Measurements from ENCODE around the gene BUD23. TPM values are rescaled to one million over a fixed set of nuclear protein-coding genes. Genes with fewer than 3 reads are reported as not detected.
A peak's percentile ranks its signal among the peaks of the same experiment; 100 is the strongest.
"Not testable (repeated sequence)": the region's sequence is repeated elsewhere in the genome, so short reads cannot be mapped to it uniquely, and the experiment has no call there.

Gene BUD23
- polyA plus RNA-seq, 2 donors: 39.9 to 43.5 TPM

GRCh38 chr7:73722182-73722581, 38.8 kb downstream of the BUD23 start:
- H3K4me3 ChIP-seq (ENCODE audit: low read depth in 1 of 2, low read length in 2 of 2); H3K9me3 ChIP-seq (ENCODE audit: control insufficient read depth in 2 of 2, insufficient read depth in 1 of 2, low read depth in 1 of 2, low read length in 1 of 2); H3K27me3 ChIP-seq (ENCODE audit: control insufficient read depth in 1 of 2, insufficient read depth in 2 of 2, low read length in 2 of 2); H3K36me3 ChIP-seq (ENCODE audit: control insufficient read depth in 2 of 2, insufficient read depth in 2 of 2, low read length in 1 of 2); H3K27ac ChIP-seq (ENCODE audit: low read depth in 2 of 2, low read length in 1 of 2): not testable (repeated sequence)
- WGBS, 2 donors: 64 to 73% methylated on average over 4 of the region's 4 CpGs
- peaks cover 4 to 11% of the 10 kb centered on the region in 2 donors for H3K4me1 ChIP-seq (ENCODE audit: control insufficient read depth in 2 of 2, insufficient read depth in 2 of 2, low read length in 1 of 2)

- no peaks in the 10 kb centered on the region for H3K36me3 ChIP-seq (ENCODE audit: control insufficient read depth in 2 of 2, insufficient read depth in 2 of 2, low read length in 1 of 2)
- 58 to 72% methylated on average over 6 of the region's 6 CpGs for WGBS, 2 donors
- no peaks in the 10 kb centered on the region for H3K9me3 ChIP-seq (ENCODE audit: control insufficient read depth in 2 of 2, insufficient read depth in 1 of 2, low read depth in 1 of 2, low read length in 1 of 2)
- no peak overlapping the region for H3K27ac ChIP-seq (ENCODE audit: low read depth in 2 of 2, low read length in 1 of 2)
- H3K4me3 ChIP-seq (ENCODE audit: low read depth in 1 of 2, low read length in 2 of 2): no peak overlapping the region
- H3K4me1 ChIP-seq (ENCODE audit: control insufficient read depth in 2 of 2, insufficient read depth in 2 of 2, low read length in 1 of 2): peaks cover 4 to 7% of the 10 kb centered on the region in 2 donors
- no peaks in the 10 kb centered on the region for H3K27me3 ChIP-seq (ENCODE audit: control insufficient read depth in 1 of 2, insufficient read depth in 2 of 2, low read length in 2 of 2)
Observed at GRCh38 chr7:73722785-73723184, 39.4 kb downstream of the BUD23 start.

- WGBS, 2 donors: 89 to 91% methylated on average over 3 of the region's 3 CpGs
- Histone ChIP-seq H3K4me1 (ENCODE audit: control insufficient read depth in 2 of 2, insufficient read depth in 2 of 2, low read length in 1 of 2) (peaks cover 3 to 4% of the 10 kb centered on the region in 2 donors), H3K4me3 (ENCODE audit: low read depth in 1 of 2, low read length in 2 of 2) (no peak overlapping the region), H3K9me3 (ENCODE audit: control insufficient read depth in 2 of 2, insufficient read depth in 1 of 2, low read depth in 1 of 2, low read length in 1 of 2) (no peaks in the 10 kb centered on the region), H3K36me3 (ENCODE audit: control insufficient read depth in 2 of 2, insufficient read depth in 2 of 2, low read length in 1 of 2) (no peaks in the 10 kb centered on the region), H3K27me3 (ENCODE audit: control insufficient read depth in 1 of 2, insufficient read depth in 2 of 2, low read length in 2 of 2) (no peaks in the 10 kb centered on the region), H3K27ac (ENCODE audit: low read depth in 2 of 2, low read length in 1 of 2) (no peak overlapping the region)
Observed at GRCh38 chr7:73723813-73724212, 40.4 kb downstream of the BUD23 start.

GRCh38 chr7:73726083-73726466, 42.7 kb downstream of the BUD23 start:
- Histone ChIP-seq H3K4me3 (ENCODE audit: low read depth in 1 of 2, low read length in 2 of 2) (no peak overlapping the region), H3K4me1 (ENCODE audit: control insufficient read depth in 2 of 2, insufficient read depth in 2 of 2, low read length in 1 of 2) (peaks cover 0 to 4% of the 10 kb centered on the region in 2 donors), H3K36me3 (ENCODE audit: control insufficient read depth in 2 of 2, insufficient read depth in 2 of 2, low read length in 1 of 2) (no peaks in the 10 kb centered on the region), H3K27me3 (ENCODE audit: control insufficient read depth in 1 of 2, insufficient read depth in 2 of 2, low read length in 2 of 2) (no peaks in the 10 kb centered on the region), H3K27ac (ENCODE audit: low read depth in 2 of 2, low read length in 1 of 2) (no peak overlapping the region), H3K9me3 (ENCODE audit: control insufficient read depth in 2 of 2, insufficient read depth in 1 of 2, low read depth in 1 of 2, low read length in 1 of 2) (no peaks in the 10 kb centered on the region)
- WGBS, 2 donors: 41 to 65% methylated on average over 1 of the region's 1 CpG

GRCh38 chr7:73727952-73728351, 44.6 kb downstream of the BUD23 start:
- no peaks in the 10 kb centered on the region for H3K9me3 ChIP-seq (ENCODE audit: control insufficient read depth in 2 of 2, insufficient read depth in 1 of 2, low read depth in 1 of 2, low read length in 1 of 2)
- WGBS, 2 donors: 75 to 77% methylated on average over 3 of the region's 3 CpGs
- peaks cover 0 to 2% of the 10 kb centered on the region in 2 donors for H3K4me1 ChIP-seq (ENCODE audit: control insufficient read depth in 2 of 2, insufficient read depth in 2 of 2, low read length in 1 of 2)
- H3K27ac ChIP-seq (ENCODE audit: low read depth in 2 of 2, low read length in 1 of 2): no peak overlapping the region
- H3K4me3 ChIP-seq (ENCODE audit: low read depth in 1 of 2, low read length in 2 of 2): no peak overlapping the region
- H3K36me3 ChIP-seq (ENCODE audit: control insufficient read depth in 2 of 2, insufficient read depth in 2 of 2, low read length in 1 of 2): no peaks in the 10 kb centered on the region
- H3K27me3 ChIP-seq (ENCODE audit: control insufficient read depth in 1 of 2, insufficient read depth in 2 of 2, low read length in 2 of 2): no peaks in the 10 kb centered on the region

- no peaks in the 10 kb centered on the region for H3K27me3 ChIP-seq (ENCODE audit: control insufficient read depth in 1 of 2, insufficient read depth in 2 of 2, low read length in 2 of 2)
- H3K27ac ChIP-seq (ENCODE audit: low read depth in 2 of 2, low read length in 1 of 2): no peak overlapping the region
- 56% methylated on average over 5 of the region's 5 CpGs for WGBS, 2 donors
- peaks cover 0 to 2% of the 10 kb centered on the region in 2 donors for H3K4me1 ChIP-seq (ENCODE audit: control insufficient read depth in 2 of 2, insufficient read depth in 2 of 2, low read length in 1 of 2)
- no peaks in the 10 kb centered on the region for H3K9me3 ChIP-seq (ENCODE audit: control insufficient read depth in 2 of 2, insufficient read depth in 1 of 2, low read depth in 1 of 2, low read length in 1 of 2)
- no peak overlapping the region for H3K4me3 ChIP-seq (ENCODE audit: low read depth in 1 of 2, low read length in 2 of 2)
- H3K36me3 ChIP-seq (ENCODE audit: control insufficient read depth in 2 of 2, insufficient read depth in 2 of 2, low read length in 1 of 2): no peaks in the 10 kb centered on the region
Observed at GRCh38 chr7:73728551-73728950, 45.2 kb downstream of the BUD23 start.

GRCh38 chr7:73730485-73730884, 47.1 kb downstream of the BUD23 start:
- Histone ChIP-seq H3K27ac (ENCODE audit: low read depth in 2 of 2, low read length in 1 of 2) (no peak overlapping the region), H3K9me3 (ENCODE audit: control insufficient read depth in 2 of 2, insufficient read depth in 1 of 2, low read depth in 1 of 2, low read length in 1 of 2) (no peaks in the 10 kb centered on the region), H3K4me1 (ENCODE audit: control insufficient read depth in 2 of 2, insufficient read depth in 2 of 2, low read length in 1 of 2) (peaks cover 0 to 11% of the 10 kb centered on the region in 2 donors), H3K36me3 (ENCODE audit: control insufficient read depth in 2 of 2, insufficient read depth in 2 of 2, low read length in 1 of 2) (no peaks in the 10 kb centered on the region), H3K4me3 (ENCODE audit: low read depth in 1 of 2, low read length in 2 of 2) (no peak overlapping the region), H3K27me3 (ENCODE audit: control insufficient read depth in 1 of 2, insufficient read depth in 2 of 2, low read length in 2 of 2) (no peaks in the 10 kb centered on the region)
- WGBS, 2 donors: 41 to 42% methylated on average over 3 of the region's 3 CpGs

GRCh38 chr7:73732397-73732796, 49.0 kb downstream of the BUD23 start:
- H3K4me3 ChIP-seq (ENCODE audit: low read depth in 1 of 2, low read length in 2 of 2): no peak overlapping the region
- peaks cover 0 to 13% of the 10 kb centered on the region in 2 donors for H3K4me1 ChIP-seq (ENCODE audit: control insufficient read depth in 2 of 2, insufficient read depth in 2 of 2, low read length in 1 of 2)
- H3K27me3 ChIP-seq (ENCODE audit: control insufficient read depth in 1 of 2, insufficient read depth in 2 of 2, low read length in 2 of 2): no peaks in the 10 kb centered on the region
- no peak overlapping the region for H3K27ac ChIP-seq (ENCODE audit: low read depth in 2 of 2, low read length in 1 of 2)
- 51 to 66% methylated on average over 2 of the region's 2 CpGs for WGBS, 2 donors
- H3K9me3 ChIP-seq (ENCODE audit: control insufficient read depth in 2 of 2, insufficient read depth in 1 of 2, low read depth in 1 of 2, low read length in 1 of 2): no peaks in the 10 kb centered on the region
- peaks cover 5 to 14% of the 10 kb centered on the region in 2 donors for H3K36me3 ChIP-seq (ENCODE audit: control insufficient read depth in 2 of 2, insufficient read depth in 2 of 2, low read length in 1 of 2)

- 57% methylated on average over 15 to 16 of the region's 16 CpGs for WGBS, 2 donors
- Histone ChIP-seq H3K9me3 (ENCODE audit: control insufficient read depth in 2 of 2, insufficient read depth in 1 of 2, low read depth in 1 of 2, low read length in 1 of 2) (no peaks in the 10 kb centered on the region), H3K27me3 (ENCODE audit: control insufficient read depth in 1 of 2, insufficient read depth in 2 of 2, low read length in 2 of 2) (no peaks in the 10 kb centered on the region), H3K4me3 (ENCODE audit: low read depth in 1 of 2, low read length in 2 of 2) (no peak overlapping the region), H3K36me3 (ENCODE audit: control insufficient read depth in 2 of 2, insufficient read depth in 2 of 2, low read length in 1 of 2) (peaks cover 5 to 16% of the 10 kb centered on the region in 2 donors), H3K27ac (ENCODE audit: low read depth in 2 of 2, low read length in 1 of 2) (peak overlapping the region; percentile 62 to 89), H3K4me1 (ENCODE audit: control insufficient read depth in 2 of 2, insufficient read depth in 2 of 2, low read length in 1 of 2) (peaks cover 0 to 22% of the 10 kb centered on the region in 2 donors)
Observed at GRCh38 chr7:73734619-73735527, 51.5 kb downstream of the BUD23 start.

- Histone ChIP-seq H3K4me3 (ENCODE audit: low read depth in 1 of 2, low read length in 2 of 2) (no peak overlapping the region), H3K27ac (ENCODE audit: low read depth in 2 of 2, low read length in 1 of 2) (peak overlapping the region; percentile 62 to 89)
- 87 to 88% methylated on average over 8 of the region's 8 CpGs for WGBS, 2 donors
Observed at GRCh38 chr7:73735528-73735905, 52.1 kb downstream of the BUD23 start.

More at GRCh38 chr7:73735528-73735905, 52.1 kb downstream of the BUD23 start:
- H3K36me3 ChIP-seq (ENCODE audit: control insufficient read depth in 2 of 2, insufficient read depth in 2 of 2, low read length in 1 of 2): peaks cover 5 to 16% of the 10 kb centered on the region in 2 donors
- H3K27me3 ChIP-seq (ENCODE audit: control insufficient read depth in 1 of 2, insufficient read depth in 2 of 2, low read length in 2 of 2): no peaks in the 10 kb centered on the region
- no peaks in the 10 kb centered on the region for H3K9me3 ChIP-seq (ENCODE audit: control insufficient read depth in 2 of 2, insufficient read depth in 1 of 2, low read depth in 1 of 2, low read length in 1 of 2)
- peaks cover 0 to 22% of the 10 kb centered on the region in 2 donors for H3K4me1 ChIP-seq (ENCODE audit: control insufficient read depth in 2 of 2, insufficient read depth in 2 of 2, low read length in 1 of 2)

All from esophagus (tissue), 2 donors.